K562 (cell line): Measurements from ENCODE around the gene PTPRO. TPM values are rescaled to one million over a fixed set of nuclear protein-coding genes. Genes with fewer than 3 reads are reported as not detected.
A peak's percentile ranks its signal among the peaks of the same experiment; 100 is the strongest.

Experiments used
- ATAC-seq: fragments of 200-7000 bp; cut with Tn5 transposase; 3 replicates; pipeline ENCODE4 v1.9.1; 2020; ENCODE audit warnings: moderate library complexity
- BruUV-seq: library from RNA; stranded (reverse); fragments of 400-500 nt; replicated peaks from 2 replicates; lab custom pipeline; 2021; lab: Mats Ljungman, UMichigan
- CTCF ChIA-PET: fragments of 300-600 bp; formaldehyde crosslinking; extraction: SDS; loops from one replicate; lab custom pipeline; 2021; ENCODE audit warnings: low intra/inter-chr PET ratio; lab: Yijun Ruan, JAX
- POLR2A ChIA-PET: fragments of 300-600, 350-650 bp; sonication (Branson Sonifier 250); formaldehyde crosslinking; extraction: SDS; loops from one replicate; lab custom pipeline; 2021; ENCODE audit warnings: antibody characterized with exemption, inconsistent platforms; lab: Yijun Ruan, JAX
- DNase-seq, 4 experiments: peaks; one replicate each; pipeline versions ENCODE4 v3.0.0 to v3.0.0-alpha.2; 2011 to 2018; ENCODE audit warnings: low spot score in 3 of 4, mixed read lengths in 3 of 4; ENCODE audit errors: extremely low read depth in 1 of 4
- FAIRE-seq: peaks from 2 replicates; lab custom pipeline; 2011; peaks lifted over from hg19 to GRCh38; lab: Jason Lieb, UNC
- H2AFZ ChIP-seq: 2 replicates; pipeline ENCODE4 v1.6.0; 2011; ENCODE audit warnings: low read depth, low read length, control low read depth, inconsistent platforms
- H3K27ac ChIP-seq: fragments of 200-600 bp; 3 replicates; pipeline ENCODE4 v1.8.0; 2011; ENCODE audit warnings: low read depth, mild to moderate bottlenecking, control low read depth, inconsistent platforms, low read length, moderate library complexity, mixed read lengths; ENCODE audit errors: extremely low read depth
- H3K27me3 ChIP-seq, 2 experiments: fragments of 300-600 bp in 1 of 2; 2 replicates in 1 of 2; 3 replicates in 1 of 2; pipeline versions ENCODE4 v1.6.0 to v1.8.0; 2011; ENCODE audit warnings: inconsistent platforms in 2 of 2, low read length in 2 of 2, mild to moderate bottlenecking in 1 of 2, mixed read lengths in 1 of 2, moderate library complexity in 1 of 2; ENCODE audit not compliant: control insufficient read depth in 2 of 2, insufficient read depth in 2 of 2
- H3K36me3 ChIP-seq: fragments of 300-600 bp; 3 replicates; pipeline ENCODE4 v1.8.0; 2011; ENCODE audit warnings: mild to moderate bottlenecking, low read length, inconsistent platforms; ENCODE audit not compliant: control insufficient read depth, insufficient read depth
- H3K4me1 ChIP-seq, 2 experiments: fragments of 200-600 bp in 1 of 2; replicated peaks in 1 of 2; 2 replicates in 1 of 2; 3 replicates in 1 of 2; pipeline versions ENCODE4 v1.5.1 to v1.8.0; 2011; ENCODE audit warnings: inconsistent platforms in 2 of 2, low read length in 2 of 2, mild to moderate bottlenecking in 1 of 2, mixed read lengths in 1 of 2, moderate library complexity in 1 of 2; ENCODE audit not compliant: control insufficient read depth in 2 of 2, insufficient read depth in 2 of 2
- H3K4me2 ChIP-seq: 2 replicates; pipeline ENCODE4 v1.6.1; 2011; ENCODE audit warnings: low read length, control low read depth, inconsistent platforms, mixed read lengths; ENCODE audit not compliant: insufficient read depth
- H3K4me3 ChIP-seq: fragments of 200-600 bp; sonication (generic), shearing (Covaris generic); 2 replicates; pipeline ENCODE4 v1.5.1; 2016; ENCODE audit warnings: control low read depth, inconsistent platforms
- H3K79me2 ChIP-seq: fragments of 200-600 bp; 3 replicates; pipeline ENCODE4 v1.8.0; 2011; ENCODE audit warnings: low read length, inconsistent platforms; ENCODE audit not compliant: control insufficient read depth, insufficient read depth
- H3K9ac ChIP-seq, 2 experiments: 2 replicates each; pipeline versions ENCODE4 v1.6.0 to v1.6.1; 2011; ENCODE audit warnings: low read depth in 2 of 2, low read length in 2 of 2, control low read depth in 1 of 2, inconsistent platforms in 1 of 2, mild to moderate bottlenecking in 1 of 2, mixed read lengths in 1 of 2; ENCODE audit not compliant: insufficient read depth in 1 of 2
- H3K9me1 ChIP-seq: one replicate; pipeline ENCODE4 v1.6.0; 2011; ENCODE audit warnings: inconsistent platforms, mild to moderate bottlenecking, low read length, moderate library complexity; ENCODE audit not compliant: control insufficient read depth, insufficient read depth
- H3K9me3 ChIP-seq: replicated peaks from 2 replicates; pipeline ENCODE4 v1.5.1; 2011; ENCODE audit warnings: low read depth, low read length, inconsistent platforms; ENCODE audit not compliant: control insufficient read depth, insufficient read depth
- H4K20me1 ChIP-seq: replicated peaks from 2 replicates; pipeline ENCODE4 v1.6.1; 2011; ENCODE audit warnings: low read length, inconsistent platforms, mixed read lengths; ENCODE audit not compliant: control insufficient read depth, insufficient read depth
- CBX2 ChIP-seq: fragments of 200-600 bp; sonication (generic); IDR thresholded peaks from one replicate; pipeline ENCODE4 v1.6.1; 2012; ENCODE audit warnings: mild to moderate bottlenecking, low read length, inconsistent platforms; ENCODE audit not compliant: insufficient read depth, poor library complexity, severe bottlenecking
- CBX8 ChIP-seq: fragments of 200-600 bp; sonication (generic); IDR thresholded peaks from 2 replicates; pipeline ENCODE4 v1.6.1; 2012; ENCODE audit warnings: borderline replicate concordance, mixed run types, low read depth, mild to moderate bottlenecking, moderate library complexity, mixed read lengths, low read length, control low read depth, inconsistent platforms; ENCODE audit not compliant: poor library complexity, severe bottlenecking; ENCODE audit errors: extremely low read depth
- GABPA ChIP-seq: fragments of 200-800 bp; sonication (Bioruptor generic); conservative IDR thresholded peaks from 2 replicates; pipeline ENCODE4 v1.6.1; 2016; ENCODE audit warnings: low read depth, missing genetic modification characterization, missing compliant biosample characterization
- HNRNPLL ChIP-seq: fragments of 200-400 bp; formaldehyde crosslinking; IDR thresholded peaks from 2 replicates; pipeline ENCODE4 v1.6.1; 2017; ENCODE audit warnings: low read length, low read depth, mild to moderate bottlenecking; ENCODE audit not compliant: poor library complexity, severe bottlenecking
- MBD1 ChIP-seq: fragments of 250-450 bp; sonication (Bioruptor Pico); IDR thresholded peaks from 2 replicates; pipeline ENCODE4 v1.8.0; 2022; ENCODE audit warnings: inconsistent platforms
- NR2C1 ChIP-seq, 2 experiments: fragments of 450-650 bp; IDR thresholded peaks; 2 replicates each; pipeline ENCODE4 v1.6.1; 2017; ENCODE audit warnings: mild to moderate bottlenecking in 2 of 2, antibody characterized with exemption in 1 of 2, inconsistent platforms in 1 of 2, missing compliant biosample characterization in 1 of 2, missing genetic modification characterization in 1 of 2
- TAF15 ChIP-seq: fragments of 200-400 bp; formaldehyde crosslinking; IDR thresholded peaks from 2 replicates; pipeline ENCODE4 v1.6.1; 2017; ENCODE audit warnings: mild to moderate bottlenecking, low read depth, low read length, moderate library complexity
- USF2 ChIP-seq: sonication (generic); formaldehyde crosslinking; IDR thresholded peaks from 2 replicates; pipeline ENCODE4 v1.5.0; 2020; ENCODE audit warnings: missing genetic modification reagents
- ZBTB1 ChIP-seq: sonication (generic); formaldehyde crosslinking; IDR thresholded peaks from 2 replicates; pipeline ENCODE4 v1.8.1; 2023; ENCODE audit warnings: missing genetic modification reagents, low read depth, mild to moderate bottlenecking, borderline replicate concordance
- ZC3H8 ChIP-seq: fragments of 450-650 bp; IDR thresholded peaks from 2 replicates; pipeline ENCODE4 v1.6.1; 2017
- ZNF282 ChIP-seq: sonication (generic); formaldehyde crosslinking; IDR thresholded peaks from 2 replicates; pipeline ENCODE4 v1.8.1; 2023; ENCODE audit warnings: missing genetic modification reagents
- ZNF354B ChIP-seq: fragments of 250-450 bp; sonication (Bioruptor Pico); IDR thresholded peaks from 2 replicates; pipeline ENCODE4 v1.4.0; 2020
- ZNF408 ChIP-seq: fragments of 250-450 bp; sonication (Bioruptor Pico); IDR thresholded peaks from 2 replicates; pipeline ENCODE4 v1.4.0; 2020; ENCODE audit warnings: low read depth, mild to moderate bottlenecking, moderate library complexity
- WGBS: fragments of 100-300 bp; shearing (Covaris generic); methylation state at CpG from one replicate; pipeline ENCODE4 v1.1.6; 2016; ENCODE audit warnings: low coverage, mixed read lengths; ENCODE audit not compliant: insufficient coverage; ENCODE audit errors: missing lambda C conversion rate; 5-methylcytosine and 5-hydroxymethylcytosine counted together
- in situ Hi-C: fragments of 300-500 bp; cut with MboI; formaldehyde crosslinking; loops from 4 replicates; pipeline ENCODE4 v1.15.0; 2018; ENCODE audit warnings: inconsistent platforms, mixed read lengths
- intact Hi-C: fragments of 100-400 bp; cut with micrococcal nuclease; formaldehyde crosslinking; loops from 2 replicates; pipeline ENCODE4 v1.14.2; 2022
- polyA plus RNA-seq, 8 experiments: library from polyadenylated mRNA; depleted of rRNA in 4 of 8; stranded (reverse) in 5 of 8; unstranded in 3 of 8; fragments of >200 nt; fragmentation: Nextera tagmentation in 2 of 8; fragmentation: Illumina TruSeq in 1 of 8; extraction: Ambion mirVana in 2 of 8; extraction: Trizol in 1 of 8; gene quantifications; 2 replicates each; pipeline versions ENCODE4 v1.2.1 to v1.2.3, GENCODE V29; 2011 to 2014; ENCODE audit warnings: inconsistent platforms in 1 of 8, missing spikeins in 1 of 8
- total RNA-seq, 7 experiments: library from RNA; depleted of rRNA in 6 of 7; stranded (reverse); fragments of >200 nt in 6 of 7; fragmentation: Illumina TruSeq in 2 of 7; extraction: Trizol in 2 of 7; gene quantifications; 2 replicates each; pipeline versions ENCODE4 v1.2.1 to v1.2.3, GENCODE V29; 2011 to 2021; ENCODE audit warnings: low replicate concordance in 1 of 7

The PTPRO gene
- total and polyA plus RNA-seq, 9 of the 15 experiments (the other 6 are each of a cell fraction or from before 2014, with no cell fraction given) = 0.22 TPM; not detected in 8

GRCh38 chr12:15631007-15631715, 308.9 kb downstream of the PTPRO start:
- intact Hi-C loops = no loop called here
- Histone ChIP-seq H3K27ac (no peak overlapping the region), H3K4me1 (no peaks in the 10 kb centered on the region)

GRCh38 chr12:15632708-15633107, 310.4 kb downstream of the PTPRO start:
- no peak overlapping the region for H3K27ac ChIP-seq
- WGBS = 0% methylated on average over 4 of the region's 4 CpGs
- no peak for FAIRE-seq
- no peak for TF ChIP-seq ZNF408 (CRISPR knock-in tag)
- no peak for TF ChIP-seq ZC3H8
- TF ChIP-seq MBD1 = no peak
- no peak for TF ChIP-seq CBX8
- no peak for TF ChIP-seq ZBTB1 (CRISPR knock-in tag)
- no peak for TF ChIP-seq TAF15
- no peak for TF ChIP-seq ZNF354B
- TF ChIP-seq USF2 = no peak
- TF ChIP-seq CBX2 = no peak
- no peak for TF ChIP-seq HNRNPLL

More at GRCh38 chr12:15631007-15631715, 308.9 kb downstream of the PTPRO start:
- FAIRE-seq = no peak
- H3K36me3 ChIP-seq = no peaks in the 10 kb centered on the region
- H3K9me1 ChIP-seq = no peaks in the 10 kb centered on the region
- no peak overlapping the region for H2AFZ ChIP-seq
- no TSS peak for BruUV-seq
- CTCF ChIA-PET = no interaction called here
- POLR2A ChIA-PET = no interaction called here
- in situ Hi-C loops = no loop called here
- 13% methylated on average over 6 of the region's 6 CpGs for WGBS
- no peaks in the 10 kb centered on the region for H4K20me1 ChIP-seq
- TF ChIP-seq ZNF282 (CRISPR knock-in tag) (no peak), NR2C1 (IDR thresholded peaks at IDR 0.05) (no peak), NR2C1 (tag; IDR thresholded peaks at IDR 0.05) (peak; percentile 75), GABPA (tag) (0 out of 2 replicates have a peak, but pooled peaks have one; percentile 17)
- TF ChIP-seq, all 486 proteins: peak for 2
- Histone ChIP-seq H3K4me3 (no peak overlapping the region), H3K79me2 (no peaks in the 10 kb centered on the region), H3K9me3 (no peaks in the 10 kb centered on the region), H3K9ac (no peak overlapping the region), H3K4me2 (no peak overlapping the region), H3K27me3 (no peaks in the 10 kb centered on the region)
- DNase-seq (peak in 1 of 4 experiments; percentile 1), ATAC-seq (no peak)

More at GRCh38 chr12:15632708-15633107, 310.4 kb downstream of the PTPRO start:
- POLR2A ChIA-PET = no interaction called here
- Histone ChIP-seq H4K20me1 (no peaks in the 10 kb centered on the region), H3K9me3 (no peaks in the 10 kb centered on the region), H2AFZ (no peak overlapping the region), H3K27me3 (no peaks in the 10 kb centered on the region), H3K9ac (no peak overlapping the region), H3K79me2 (no peaks in the 10 kb centered on the region), H3K9me1 (no peaks in the 10 kb centered on the region), H3K4me3 (no peak overlapping the region), H3K4me2 (no peak overlapping the region), H3K36me3 (no peaks in the 10 kb centered on the region), H3K4me1 (no peaks in the 10 kb centered on the region)
- DNase-seq (no peak), ATAC-seq (no peak)
- no TSS peak for BruUV-seq
- in situ Hi-C loops (no loop called here), intact Hi-C loops (no loop called here)
- CTCF ChIA-PET = no interaction called here
